Ectodermal cell (in vitro differentiated cells): ENCODE results near the gene ADAMTS4.

Source experiments
- H3K27ac ChIP-seq: 2 replicates; pipeline ENCODE4 v1.7.0; 2013; ENCODE audit warnings: mild to moderate bottlenecking, low read depth, low read length; ENCODE audit not compliant: insufficient read depth, poor library complexity, severe bottlenecking
- H3K27me3 ChIP-seq: 2 replicates; pipeline ENCODE4 v1.7.0; 2013; ENCODE audit warnings: mild to moderate bottlenecking, low read length; ENCODE audit not compliant: insufficient read depth, control insufficient read depth, poor library complexity, severe bottlenecking
- H3K36me3 ChIP-seq: one replicate; pipeline ENCODE4 v1.7.0; 2013; ENCODE audit warnings: low read length; ENCODE audit not compliant: control insufficient read depth, insufficient read depth
- H3K4me1 ChIP-seq: one replicate; pipeline ENCODE4 v1.7.0; 2013; ENCODE audit warnings: low read length; ENCODE audit not compliant: control insufficient read depth, insufficient read depth
- H3K4me3 ChIP-seq: 2 replicates; pipeline ENCODE4 v1.7.0; 2013; ENCODE audit warnings: low read depth, low read length, control low read depth; ENCODE audit not compliant: insufficient read depth
- H3K9me3 ChIP-seq: 2 replicates; pipeline ENCODE4 v1.7.0; 2013; ENCODE audit warnings: mild to moderate bottlenecking, low read length, moderate library complexity; ENCODE audit not compliant: control insufficient read depth
- WGBS, 2 experiments: methylation state at CpG; one replicate each; pipeline ENCODE4 v1.1.7; 2013; ENCODE audit warnings: missing lambda C conversion rate in 2 of 2; 5-methylcytosine and 5-hydroxymethylcytosine counted together

ADAMTS4 gene

DNA sequence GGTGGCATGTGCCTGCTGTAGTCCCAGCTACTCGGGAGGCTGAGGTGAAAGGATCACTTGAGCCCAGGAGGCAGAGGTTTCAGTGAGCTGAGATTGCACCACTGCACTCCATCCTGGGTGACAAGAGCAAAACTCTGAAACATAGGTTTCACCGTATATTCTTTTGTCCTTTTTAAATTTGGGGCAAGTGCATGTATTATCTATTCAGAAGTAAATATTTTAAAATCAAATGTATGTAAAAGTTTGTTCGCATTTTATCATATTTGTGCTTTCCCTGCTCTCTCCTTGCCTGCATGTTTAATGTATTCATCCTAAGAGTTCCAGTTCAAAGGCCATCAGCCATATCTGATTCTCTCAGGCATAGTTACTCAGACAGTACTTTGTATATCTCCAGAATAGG lies 53.0 kb downstream of the ADAMTS4 start:
- WGBS, 2 experiments: 84 to 95% methylated on average over 3 of the region's 3 CpGs
- H3K9me3 ChIP-seq: no peaks in the 10 kb centered on the region
- no peaks in the 10 kb centered on the region for H3K36me3 ChIP-seq
- no peak overlapping the region for H3K27ac ChIP-seq
- no peaks in the 10 kb centered on the region for H3K27me3 ChIP-seq
- no peaks in the 10 kb centered on the region for H3K4me1 ChIP-seq
- H3K4me3 ChIP-seq: no peak overlapping the region

GRCh38 chr1:161140755-161141400 lies 58.0 kb downstream of the ADAMTS4 start:
- no peaks in the 10 kb centered on the region for H3K27me3 ChIP-seq

DNA sequence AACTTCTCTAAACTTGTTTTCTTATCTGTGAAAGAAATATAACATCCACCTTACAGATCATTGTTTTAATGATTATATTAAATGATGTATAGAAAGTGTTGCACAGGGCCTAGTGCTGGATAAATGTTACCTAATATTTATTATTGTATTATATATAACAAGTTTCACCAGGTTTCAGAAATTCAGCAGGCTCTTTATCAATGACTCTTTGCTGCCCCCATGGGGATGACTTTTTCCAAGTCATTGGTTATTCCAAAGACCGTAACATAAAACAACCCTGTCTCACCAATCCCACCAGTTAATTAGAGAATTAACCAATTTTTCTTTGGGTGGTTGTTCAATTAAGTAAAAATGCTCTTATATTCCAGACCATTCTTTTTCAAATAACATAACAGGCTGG lies 59.1 kb downstream of the ADAMTS4 start:
- Histone ChIP-seq H3K4me1 (no peaks in the 10 kb centered on the region), H3K27me3 (no peaks in the 10 kb centered on the region), H3K9me3 (no peaks in the 10 kb centered on the region), H3K36me3 (no peaks in the 10 kb centered on the region), H3K27ac (no peak overlapping the region), H3K4me3 (no peak overlapping the region)
- 40 to 89% methylated on average over 1 of the region's 1 CpG for WGBS, 2 experiments

More at GRCh38 chr1:161140755-161141400, 58.0 kb downstream of the ADAMTS4 start:
- H3K36me3 ChIP-seq: no peaks in the 10 kb centered on the region
- H3K4me1 ChIP-seq: no peaks in the 10 kb centered on the region
- H3K9me3 ChIP-seq: no peaks in the 10 kb centered on the region
- H3K4me3 ChIP-seq: no peak overlapping the region
- no peak overlapping the region for H3K27ac ChIP-seq
- WGBS, 2 experiments: 96% methylated on average over 29 of the region's 29 CpGs

DNA sequence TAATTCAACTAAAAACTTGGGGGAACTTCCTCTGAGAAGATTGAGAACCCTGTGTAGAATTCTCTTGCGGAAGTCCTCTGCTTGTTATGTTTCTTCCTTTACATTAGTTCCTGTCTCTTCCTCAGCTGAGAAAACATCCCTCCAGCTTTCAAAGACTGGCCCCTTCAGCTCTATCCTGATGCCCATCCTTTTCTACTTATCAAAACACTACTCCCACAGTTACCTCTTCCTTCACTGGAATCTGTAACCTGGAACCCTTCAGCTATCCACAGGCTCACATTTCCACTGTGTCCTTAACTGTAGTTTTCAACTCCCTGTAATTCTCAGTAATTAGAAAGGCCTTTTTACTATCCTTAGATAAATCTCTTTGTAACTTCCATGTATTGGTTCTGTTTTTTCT lies 60.4 kb downstream of the ADAMTS4 start:
- Histone ChIP-seq H3K27ac (no peak overlapping the region), H3K4me1 (peaks cover 3% of the 10 kb centered on the region), H3K36me3 (no peaks in the 10 kb centered on the region), H3K9me3 (no peaks in the 10 kb centered on the region), H3K27me3 (no peaks in the 10 kb centered on the region), H3K4me3 (no peak overlapping the region)
- WGBS, 2 experiments: 92 to 100% methylated on average over 1 of the region's 1 CpG

DNA sequence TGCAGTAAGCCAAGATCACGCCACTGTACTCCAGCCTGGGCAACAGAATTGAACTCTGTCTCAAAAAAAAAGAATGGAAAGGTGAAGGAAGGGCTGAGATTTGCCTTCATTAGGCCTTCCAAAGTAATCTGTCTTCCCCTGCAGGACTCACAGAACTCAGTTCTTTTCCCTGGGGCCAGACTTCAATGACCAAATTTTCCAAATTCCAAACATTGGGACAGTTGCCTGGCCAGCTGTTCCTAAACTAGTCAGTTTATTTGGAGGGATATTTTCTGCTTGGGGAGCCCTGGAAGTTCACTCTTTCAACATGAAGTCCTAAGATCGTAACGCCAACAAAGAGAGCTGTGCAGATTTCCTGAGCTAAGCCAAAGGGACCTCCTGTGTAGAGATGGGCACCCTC lies 61.0 kb downstream of the ADAMTS4 start:
- Histone ChIP-seq H3K4me3 (no peak overlapping the region), H3K9me3 (no peaks in the 10 kb centered on the region), H3K27me3 (no peaks in the 10 kb centered on the region), H3K36me3 (no peaks in the 10 kb centered on the region), H3K27ac (no peak overlapping the region), H3K4me1 (peaks cover 4% of the 10 kb centered on the region)
- WGBS, 2 experiments: 91 to 95% methylated on average over 3 of the region's 3 CpGs
